Hepatocyte (in vitro differentiated cells): ENCODE measurements around the gene ENTHD1.

Experiments used
- EZH2 ChIP-seq: fragments of 200-600 bp; sonication (generic); IDR thresholded peaks from 2 replicates; pipeline ENCODE4 v1.6.1; 2016; ENCODE audit warnings: antibody characterized with exemption, mild to moderate bottlenecking, borderline replicate concordance
- EZH2phosphoT487 ChIP-seq: fragments of 200-600 bp; sonication (generic); IDR thresholded peaks from one replicate; pipeline ENCODE4 v1.6.1; 2018; ENCODE audit warnings: antibody characterized with exemption, mild to moderate bottlenecking, low read depth, moderate library complexity; ENCODE audit not compliant: unreplicated experiment, severe bottlenecking
- TF ChIP-seq, protein P1 (sequence below): fragments of 200-600 bp; sonication (generic); IDR thresholded peaks from 2 replicates; pipeline ENCODE4 v1.5.1; 2016; ENCODE audit warnings: antibody characterized with exemption, mild to moderate bottlenecking; ENCODE audit not compliant: poor library complexity

DNA sequence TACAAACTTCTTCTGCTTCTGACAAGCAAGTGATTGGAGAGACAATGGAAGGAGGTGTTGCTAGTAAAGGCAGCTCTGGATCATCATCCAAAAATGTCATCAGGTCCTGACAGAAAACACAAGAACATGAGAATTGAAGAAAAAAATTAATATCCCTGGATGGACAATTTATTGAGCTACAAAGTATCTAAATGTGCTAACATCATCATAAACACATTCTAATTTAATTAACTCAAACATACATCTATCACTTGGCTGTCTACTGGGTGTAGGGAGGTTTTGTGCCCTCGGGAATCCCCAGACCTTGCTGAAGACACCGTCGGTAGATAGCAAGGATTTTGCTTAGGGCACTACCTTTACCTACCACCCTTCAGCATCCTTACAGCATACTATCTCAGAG is 72.6 kb downstream of the ENTHD1 start:
- TF ChIP-seq, protein P1, sequence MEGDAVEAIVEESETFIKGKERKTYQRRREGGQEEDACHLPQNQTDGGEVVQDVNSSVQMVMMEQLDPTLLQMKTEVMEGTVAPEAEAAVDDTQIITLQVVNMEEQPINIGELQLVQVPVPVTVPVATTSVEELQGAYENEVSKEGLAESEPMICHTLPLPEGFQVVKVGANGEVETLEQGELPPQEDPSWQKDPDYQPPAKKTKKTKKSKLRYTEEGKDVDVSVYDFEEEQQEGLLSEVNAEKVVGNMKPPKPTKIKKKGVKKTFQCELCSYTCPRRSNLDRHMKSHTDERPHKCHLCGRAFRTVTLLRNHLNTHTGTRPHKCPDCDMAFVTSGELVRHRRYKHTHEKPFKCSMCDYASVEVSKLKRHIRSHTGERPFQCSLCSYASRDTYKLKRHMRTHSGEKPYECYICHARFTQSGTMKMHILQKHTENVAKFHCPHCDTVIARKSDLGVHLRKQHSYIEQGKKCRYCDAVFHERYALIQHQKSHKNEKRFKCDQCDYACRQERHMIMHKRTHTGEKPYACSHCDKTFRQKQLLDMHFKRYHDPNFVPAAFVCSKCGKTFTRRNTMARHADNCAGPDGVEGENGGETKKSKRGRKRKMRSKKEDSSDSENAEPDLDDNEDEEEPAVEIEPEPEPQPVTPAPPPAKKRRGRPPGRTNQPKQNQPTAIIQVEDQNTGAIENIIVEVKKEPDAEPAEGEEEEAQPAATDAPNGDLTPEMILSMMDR: no peak
- TF ChIP-seq EZH2 (no peak), EZH2phosphoT487 (no peak)
